Endodermal cell (in vitro differentiated cells): ENCODE measurements around the gene NKD1. TPM values are rescaled to one million over a fixed set of nuclear protein-coding genes. Genes with fewer than 3 reads are reported as not detected.

Experiments
- DNase-seq: peaks from one replicate; pipeline ENCODE4 v3.0.0-alpha.2; 2017
- H3K27ac ChIP-seq: 2 replicates; pipeline ENCODE4 v1.5.1; 2013; ENCODE audit warnings: mild to moderate bottlenecking, low read depth, low read length, moderate library complexity
- H3K27me3 ChIP-seq: 2 replicates; pipeline ENCODE4 v1.6.1; 2013; ENCODE audit warnings: mild to moderate bottlenecking, low read length, moderate library complexity; ENCODE audit not compliant: insufficient read depth, control insufficient read depth, poor library complexity, severe bottlenecking
- H3K36me3 ChIP-seq: 2 replicates; pipeline ENCODE4 v1.7.0; 2013; ENCODE audit warnings: mild to moderate bottlenecking, low read length, moderate library complexity; ENCODE audit not compliant: control insufficient read depth, insufficient read depth
- H3K4me1 ChIP-seq: one replicate; pipeline ENCODE4 v1.7.0; 2013; ENCODE audit warnings: low read length; ENCODE audit not compliant: control insufficient read depth, insufficient read depth
- H3K4me3 ChIP-seq: 2 replicates; pipeline ENCODE4 v1.5.1; 2013; ENCODE audit warnings: mild to moderate bottlenecking, low read length, moderate library complexity
- H3K9ac ChIP-seq: 2 replicates; pipeline ENCODE4 v1.6.1; 2013; ENCODE audit warnings: mild to moderate bottlenecking, low read length, moderate library complexity; ENCODE audit not compliant: poor library complexity, severe bottlenecking; ENCODE audit errors: extremely low read depth
- H3K9me3 ChIP-seq: 2 replicates; pipeline ENCODE4 v1.6.1; 2013; ENCODE audit warnings: mild to moderate bottlenecking, low read length, moderate library complexity; ENCODE audit not compliant: control insufficient read depth
- H3K27ac Mint-ChIP-seq: 2 replicates; pipeline ENCODE4 v1.8.0; 2020; ENCODE audit warnings: mixed read lengths
- H3K27me3 Mint-ChIP-seq: 2 replicates; pipeline ENCODE4 v1.8.0; 2021; ENCODE audit warnings: mild to moderate bottlenecking, mixed read lengths; ENCODE audit not compliant: insufficient read depth
- H3K36me3 Mint-ChIP-seq: 2 replicates; pipeline ENCODE4 v1.8.0; 2020; ENCODE audit warnings: low read depth, mixed read lengths
- H3K4me1 Mint-ChIP-seq: 2 replicates; pipeline ENCODE4 v1.8.0; 2020; ENCODE audit warnings: mixed read lengths
- H3K4me3 Mint-ChIP-seq: 2 replicates; pipeline ENCODE4 v1.8.0; 2020; ENCODE audit warnings: mild to moderate bottlenecking, moderate library complexity, mixed read lengths
- H3K9me3 Mint-ChIP-seq: 2 replicates; pipeline ENCODE4 v1.8.0; 2020; ENCODE audit warnings: mild to moderate bottlenecking, mixed read lengths
- WGBS, 2 experiments: methylation state at CpG; one replicate each; pipeline versions ENCODE4 v1.1.5 to v1.1.7; 2013; ENCODE audit warnings: missing lambda C conversion rate in 2 of 2, mixed read lengths in 1 of 2; ENCODE audit not compliant: insufficient coverage in 1 of 2, insufficient read length in 1 of 2; 5-methylcytosine and 5-hydroxymethylcytosine counted together
- total RNA-seq, 2 donors: library from RNA; stranded (reverse); fragmentation: NEBNext Ultra II Directional in 1 of 2; extraction: Animal tissue kit (Norgen Biotek cat#: 25700) in 1 of 2; gene quantifications; 2 replicates in 1 of 2; 3 replicates in 1 of 2; pipeline ENCODE4 v1.2.1, GENCODE V29; 2021
- TF ChIP-seq, protein P1 (sequence below): fragments of 200-600 bp; sonication (generic); conservative IDR thresholded peaks from 2 replicates; pipeline ENCODE4 v1.5.0; 2021; ENCODE audit warnings: antibody characterized with exemption, mild to moderate bottlenecking

NKD1 gene
- total RNA-seq, 2 donors from 2014 or later: 7.0 to 9.5 TPM

DNA sequence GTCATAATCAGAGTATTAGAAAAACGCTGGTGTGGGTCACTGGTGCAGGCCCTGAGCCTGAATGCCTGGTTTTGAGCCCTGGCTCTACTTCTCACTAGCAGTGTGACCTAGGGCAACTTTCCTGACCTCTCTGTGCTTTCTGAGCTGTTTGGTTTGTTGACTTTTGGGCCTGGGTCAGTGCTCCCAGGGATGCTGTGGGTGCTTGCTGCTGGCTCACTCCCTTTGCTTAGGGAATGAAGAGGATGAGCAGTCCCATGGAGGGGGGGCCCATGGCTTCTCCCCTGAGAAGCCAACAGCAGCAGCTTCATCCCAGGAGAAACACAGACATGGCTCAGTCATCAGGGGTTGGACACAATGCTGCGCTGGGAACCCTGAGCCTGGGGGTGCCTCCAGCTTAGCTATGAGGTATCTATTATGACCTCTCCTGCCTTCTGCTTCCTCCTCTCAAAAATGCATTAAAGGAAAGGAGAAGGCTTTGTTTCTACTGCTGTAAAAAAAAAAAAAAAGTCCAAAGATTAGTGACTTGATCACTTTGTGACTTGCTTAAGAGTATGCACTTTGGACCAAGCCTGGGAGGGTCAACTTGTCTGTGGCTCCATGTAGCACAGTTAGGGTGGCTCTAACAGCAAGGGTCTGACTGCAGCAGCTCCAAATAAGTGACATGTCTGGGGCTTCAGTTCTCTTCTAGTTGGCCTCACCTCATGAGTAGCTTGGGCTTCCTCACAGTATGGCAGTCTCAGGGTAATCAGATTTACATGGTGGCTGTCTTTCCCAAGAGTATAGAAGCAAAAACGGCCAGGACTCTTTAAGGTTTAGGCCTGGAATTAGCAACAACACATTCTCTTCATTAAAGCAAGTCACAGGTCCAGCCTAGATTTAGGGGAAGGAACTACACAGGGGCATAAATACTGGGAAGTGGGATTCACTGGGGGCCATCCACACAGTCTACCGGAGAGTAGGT lies 13.0 kb downstream of the NKD1 start:
- H3K27me3 ChIP-seq: no peaks in the 10 kb centered on the region
- no peaks in the 10 kb centered on the region for H3K4me1 ChIP-seq
- Mint-ChIP-seq H3K4me3 (no peak overlapping the region), H3K27me3 (no peaks in the 10 kb centered on the region), H3K36me3 (peaks cover 25% of the 10 kb centered on the region), H3K4me1 (no peaks in the 10 kb centered on the region), H3K27ac (no peak overlapping the region), H3K9me3 (peaks cover 7% of the 10 kb centered on the region)
- no peak overlapping the region for H3K4me3 ChIP-seq
- peaks cover 7% of the 10 kb centered on the region for H3K36me3 ChIP-seq
- no peak for DNase-seq
- 93 to 100% methylated on average over 1 to 4 of the region's 4 CpGs for WGBS, 2 experiments
- no peak overlapping the region for H3K27ac ChIP-seq
- TF ChIP-seq, protein P1, sequence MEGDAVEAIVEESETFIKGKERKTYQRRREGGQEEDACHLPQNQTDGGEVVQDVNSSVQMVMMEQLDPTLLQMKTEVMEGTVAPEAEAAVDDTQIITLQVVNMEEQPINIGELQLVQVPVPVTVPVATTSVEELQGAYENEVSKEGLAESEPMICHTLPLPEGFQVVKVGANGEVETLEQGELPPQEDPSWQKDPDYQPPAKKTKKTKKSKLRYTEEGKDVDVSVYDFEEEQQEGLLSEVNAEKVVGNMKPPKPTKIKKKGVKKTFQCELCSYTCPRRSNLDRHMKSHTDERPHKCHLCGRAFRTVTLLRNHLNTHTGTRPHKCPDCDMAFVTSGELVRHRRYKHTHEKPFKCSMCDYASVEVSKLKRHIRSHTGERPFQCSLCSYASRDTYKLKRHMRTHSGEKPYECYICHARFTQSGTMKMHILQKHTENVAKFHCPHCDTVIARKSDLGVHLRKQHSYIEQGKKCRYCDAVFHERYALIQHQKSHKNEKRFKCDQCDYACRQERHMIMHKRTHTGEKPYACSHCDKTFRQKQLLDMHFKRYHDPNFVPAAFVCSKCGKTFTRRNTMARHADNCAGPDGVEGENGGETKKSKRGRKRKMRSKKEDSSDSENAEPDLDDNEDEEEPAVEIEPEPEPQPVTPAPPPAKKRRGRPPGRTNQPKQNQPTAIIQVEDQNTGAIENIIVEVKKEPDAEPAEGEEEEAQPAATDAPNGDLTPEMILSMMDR: no peak
- no peak overlapping the region for H3K9ac ChIP-seq
- H3K9me3 ChIP-seq: peaks cover 6% of the 10 kb centered on the region

DNA sequence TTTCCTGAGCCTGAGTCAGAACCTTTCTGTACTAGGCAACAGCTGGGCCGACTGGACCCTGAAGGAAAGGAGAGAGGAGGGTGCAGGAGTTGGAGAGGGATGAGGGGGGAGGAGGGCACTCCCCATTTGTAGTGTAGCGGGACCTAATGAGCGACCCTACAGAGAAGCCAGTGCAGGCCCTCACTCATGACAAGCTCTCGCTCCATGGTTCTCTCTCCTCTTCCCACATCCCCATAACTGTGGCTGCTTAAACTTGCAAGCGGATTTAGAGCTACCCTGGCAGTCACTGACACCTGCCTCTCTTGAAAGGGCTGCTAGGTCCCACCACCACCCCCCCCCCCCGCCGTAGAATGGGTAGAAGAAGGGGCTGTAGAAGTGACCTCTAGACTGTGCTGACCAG lies 14.5 kb downstream of the NKD1 start:
- TF ChIP-seq, protein P1: no peak
- H3K4me3 ChIP-seq: no peak overlapping the region
- H3K9me3 Mint-ChIP-seq: peaks cover under 1% of the 10 kb centered on the region
- H3K27me3 ChIP-seq: no peaks in the 10 kb centered on the region
- no peak overlapping the region for H3K27ac Mint-ChIP-seq
- no peak overlapping the region for H3K4me3 Mint-ChIP-seq
- H3K27ac ChIP-seq: no peak overlapping the region
- no peaks in the 10 kb centered on the region for H3K4me1 Mint-ChIP-seq
- no peaks in the 10 kb centered on the region for H3K4me1 ChIP-seq
- no peak for DNase-seq
- WGBS, 2 experiments: 83 to 100% methylated on average over 2 to 4 of the region's 7 CpGs
- no peaks in the 10 kb centered on the region for H3K9me3 ChIP-seq
- H3K9ac ChIP-seq: no peak overlapping the region
- peaks cover 13% of the 10 kb centered on the region for H3K36me3 Mint-ChIP-seq
- peaks cover 7% of the 10 kb centered on the region for H3K36me3 ChIP-seq
- no peaks in the 10 kb centered on the region for H3K27me3 Mint-ChIP-seq

DNA sequence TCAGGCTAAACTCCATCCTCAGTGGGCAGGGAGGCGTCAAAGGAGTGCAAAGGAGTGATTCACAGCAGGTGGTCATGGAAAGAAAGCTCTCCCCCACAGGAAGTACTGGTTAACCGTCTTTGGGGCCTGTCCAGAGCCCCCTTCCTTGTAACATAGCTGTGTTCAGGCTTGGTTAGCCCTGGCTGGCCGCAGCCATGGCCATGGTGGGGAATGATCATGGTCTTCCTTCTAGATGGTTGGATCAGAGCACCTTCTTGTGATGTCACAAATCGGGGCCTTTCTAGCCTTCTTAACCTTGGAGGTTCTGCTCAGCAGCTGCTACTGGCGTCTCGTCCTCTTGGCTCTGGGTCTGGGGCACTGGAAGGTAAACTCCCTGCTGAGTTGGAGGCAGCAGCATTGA lies 15.8 kb downstream of the NKD1 start:
- TF ChIP-seq, protein P1: no peak
- no peaks in the 10 kb centered on the region for H3K27me3 ChIP-seq
- peaks cover 7% of the 10 kb centered on the region for H3K36me3 ChIP-seq
- peaks cover 10% of the 10 kb centered on the region for H3K4me1 Mint-ChIP-seq
- 90% methylated on average over 5 to 6 of the region's 6 CpGs for WGBS, 2 experiments
- DNase-seq: no peak
- H3K27ac Mint-ChIP-seq: no peak overlapping the region
- H3K27me3 Mint-ChIP-seq: no peaks in the 10 kb centered on the region
- no peak overlapping the region for H3K9ac ChIP-seq
- no peaks in the 10 kb centered on the region for H3K9me3 Mint-ChIP-seq
- no peaks in the 10 kb centered on the region for H3K4me1 ChIP-seq
- H3K36me3 Mint-ChIP-seq: peaks cover 9% of the 10 kb centered on the region
- H3K27ac ChIP-seq: no peak overlapping the region
- H3K9me3 ChIP-seq: no peaks in the 10 kb centered on the region
- no peak overlapping the region for H3K4me3 ChIP-seq
- H3K4me3 Mint-ChIP-seq: no peak overlapping the region
